Head of caudate nucleus (tissue), 42 donors: ENCODE data around the gene RIN2.

Source experiments
- DNase-seq, 42 donors: peaks; one replicate each; pipeline versions ENCODE4 v3.0.0 to v3.0.0-alpha.2; 2020 to 2021; ENCODE audit warnings: mixed read lengths in 7 of 42
- intact Hi-C: fragments of 100-400 bp; cut with DNase I; formaldehyde crosslinking; loops from one replicate; pipeline ENCODE4 v1.15.0; 2022

RIN2 gene

GRCh38 chr20:19807191-19807945 lies 49.3 kb downstream of the RIN2 start:
- no peak for DNase-seq
- intact Hi-C loops: no loop called here
